ENCODE measurements around the gene SORBS2.

- TF ChIP-seq ZFP30 (CRISPR knock-in tag; IDR thresholded peaks at IDR 0.05), result no peak
- no peak for TF ChIP-seq CSDC2 (CRISPR knock-in tag; IDR thresholded peaks at IDR 0.05)
These were observed 140.5 kb downstream of the SORBS2 start for GRCh38 chr4:185671496-185671895.

Data from SK-N-SH treated with all-trans-retinoic acid at 6 μM for 48 hours (cell line).